ENCODE results near the gene FMNL1. TPM values are rescaled to one million over a fixed set of nuclear protein-coding genes. Genes with fewer than 3 reads are reported as not detected.

Gene FMNL1, protein sequence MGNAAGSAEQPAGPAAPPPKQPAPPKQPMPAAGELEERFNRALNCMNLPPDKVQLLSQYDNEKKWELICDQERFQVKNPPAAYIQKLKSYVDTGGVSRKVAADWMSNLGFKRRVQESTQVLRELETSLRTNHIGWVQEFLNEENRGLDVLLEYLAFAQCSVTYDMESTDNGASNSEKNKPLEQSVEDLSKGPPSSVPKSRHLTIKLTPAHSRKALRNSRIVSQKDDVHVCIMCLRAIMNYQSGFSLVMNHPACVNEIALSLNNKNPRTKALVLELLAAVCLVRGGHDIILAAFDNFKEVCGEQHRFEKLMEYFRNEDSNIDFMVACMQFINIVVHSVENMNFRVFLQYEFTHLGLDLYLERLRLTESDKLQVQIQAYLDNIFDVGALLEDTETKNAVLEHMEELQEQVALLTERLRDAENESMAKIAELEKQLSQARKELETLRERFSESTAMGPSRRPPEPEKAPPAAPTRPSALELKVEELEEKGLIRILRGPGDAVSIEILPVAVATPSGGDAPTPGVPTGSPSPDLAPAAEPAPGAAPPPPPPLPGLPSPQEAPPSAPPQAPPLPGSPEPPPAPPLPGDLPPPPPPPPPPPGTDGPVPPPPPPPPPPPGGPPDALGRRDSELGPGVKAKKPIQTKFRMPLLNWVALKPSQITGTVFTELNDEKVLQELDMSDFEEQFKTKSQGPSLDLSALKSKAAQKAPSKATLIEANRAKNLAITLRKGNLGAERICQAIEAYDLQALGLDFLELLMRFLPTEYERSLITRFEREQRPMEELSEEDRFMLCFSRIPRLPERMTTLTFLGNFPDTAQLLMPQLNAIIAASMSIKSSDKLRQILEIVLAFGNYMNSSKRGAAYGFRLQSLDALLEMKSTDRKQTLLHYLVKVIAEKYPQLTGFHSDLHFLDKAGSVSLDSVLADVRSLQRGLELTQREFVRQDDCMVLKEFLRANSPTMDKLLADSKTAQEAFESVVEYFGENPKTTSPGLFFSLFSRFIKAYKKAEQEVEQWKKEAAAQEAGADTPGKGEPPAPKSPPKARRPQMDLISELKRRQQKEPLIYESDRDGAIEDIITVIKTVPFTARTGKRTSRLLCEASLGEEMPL
- total RNA-seq = 10 to 100 TPM; 19.2 to 42.9 (median 24.6) TPM

DNA sequence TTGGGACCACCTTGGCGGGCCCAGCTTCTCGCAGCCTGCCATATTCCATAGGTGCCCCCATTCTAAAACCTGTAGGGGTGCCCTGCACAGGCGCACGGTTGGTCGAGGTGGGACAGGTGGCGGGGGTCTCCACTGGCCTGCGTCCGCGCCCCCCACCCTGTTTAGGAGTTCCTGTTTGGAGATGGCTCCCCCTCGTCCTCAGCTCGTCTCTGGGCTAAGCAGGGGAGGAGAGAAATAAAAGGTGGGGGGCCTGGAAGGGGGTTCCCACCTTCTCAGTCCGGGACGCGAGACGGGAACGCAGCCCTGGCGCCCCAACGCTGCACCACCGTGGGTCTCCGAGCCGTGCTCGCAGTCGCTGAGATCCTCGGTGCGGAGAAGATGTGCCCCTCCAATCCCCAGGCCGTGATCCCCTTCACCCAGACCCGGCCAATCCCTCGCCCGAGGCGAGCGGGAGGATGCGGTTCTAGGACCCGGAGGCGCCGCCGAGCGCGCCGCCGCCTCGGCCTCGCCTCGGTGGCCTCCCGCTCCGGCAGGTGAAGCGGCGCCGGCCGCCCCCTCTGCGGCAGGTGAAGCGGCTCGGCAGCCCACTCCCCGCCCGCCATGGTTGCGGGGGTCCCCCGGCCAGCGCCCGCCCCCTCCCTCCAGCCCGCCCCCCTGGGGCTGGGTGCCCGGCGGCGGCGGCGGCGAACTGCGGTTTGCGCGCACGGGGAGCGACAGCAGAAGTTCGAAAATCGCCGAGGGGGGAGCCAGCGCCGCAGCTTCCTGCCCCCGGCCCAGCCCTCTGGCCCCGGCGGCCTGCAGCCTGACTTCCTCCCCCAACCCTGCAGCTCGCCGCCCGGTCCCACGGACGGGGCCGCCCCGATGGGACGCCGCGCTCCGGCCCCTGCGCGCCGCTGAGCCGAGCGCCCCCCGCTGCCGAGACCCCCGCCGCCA is at the start of gene FMNL1:
FMNL1 (plus strand) TSS at position 805 of the 933 bp plus-strand sequence. CDS start 240 bp downstream, outside the sequence.
- Histone ChIP-seq H3K4me1 (peaks cover 0 to 38% (median 6%) of the 10 kb centered on the region in 4 donors), H3K36me3 (no peaks in the 10 kb centered on the region), H3K4me3 (peak within 1 kb of the TSS; percentile 35 to 67 (median 52)), H3K27me3 (peaks cover 0 to 9% of the 10 kb centered on the region in 2 donors), H3K27ac (peak within 1 kb of the TSS in 3 of 4 donors; percentile 39 to 91 (median 80)), H3K9me3 (no peaks in the 10 kb centered on the region)
- no peak for DNase-seq (ENCODE audit: low spot score in 2 of 2)
- no peak for TF ChIP-seq EP300 (IDR thresholded peaks at IDR 0.05)
- TF ChIP-seq POLR2A (IDR thresholded peaks at IDR 0.05) = peak in 1 of 2 donors; percentile 16
- WGBS, 2 donors = 9 to 10% methylated on average over 36 to 51 of the region's 98 CpGs

DNA sequence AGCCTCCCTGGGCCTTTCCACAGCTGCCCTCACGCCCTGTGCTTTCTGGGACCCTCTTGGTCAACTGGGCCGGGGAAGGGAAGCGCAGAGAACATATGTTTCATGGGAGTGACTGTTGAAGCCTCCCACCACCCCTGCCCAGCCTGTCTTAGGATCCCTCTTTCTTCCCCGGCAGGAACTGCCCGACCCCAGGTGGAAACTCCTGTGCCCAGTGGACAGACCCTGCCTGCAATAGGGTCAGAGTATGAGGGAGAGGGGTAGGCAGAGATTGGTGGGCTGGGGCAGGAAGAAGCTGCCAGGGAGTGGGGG is 49.5 kb upstream of the FMNL1 start:
- DNase-seq (ENCODE audit: low spot score in 2 of 2) = no peak
- H3K27ac ChIP-seq = peak overlapping the region; percentile 82 to 97 (median 92)
- TF ChIP-seq EP300 (IDR thresholded peaks at IDR 0.05) (no peak), POLR2A (IDR thresholded peaks at IDR 0.05) (no peak)
- TF ChIP-seq, protein P1, sequence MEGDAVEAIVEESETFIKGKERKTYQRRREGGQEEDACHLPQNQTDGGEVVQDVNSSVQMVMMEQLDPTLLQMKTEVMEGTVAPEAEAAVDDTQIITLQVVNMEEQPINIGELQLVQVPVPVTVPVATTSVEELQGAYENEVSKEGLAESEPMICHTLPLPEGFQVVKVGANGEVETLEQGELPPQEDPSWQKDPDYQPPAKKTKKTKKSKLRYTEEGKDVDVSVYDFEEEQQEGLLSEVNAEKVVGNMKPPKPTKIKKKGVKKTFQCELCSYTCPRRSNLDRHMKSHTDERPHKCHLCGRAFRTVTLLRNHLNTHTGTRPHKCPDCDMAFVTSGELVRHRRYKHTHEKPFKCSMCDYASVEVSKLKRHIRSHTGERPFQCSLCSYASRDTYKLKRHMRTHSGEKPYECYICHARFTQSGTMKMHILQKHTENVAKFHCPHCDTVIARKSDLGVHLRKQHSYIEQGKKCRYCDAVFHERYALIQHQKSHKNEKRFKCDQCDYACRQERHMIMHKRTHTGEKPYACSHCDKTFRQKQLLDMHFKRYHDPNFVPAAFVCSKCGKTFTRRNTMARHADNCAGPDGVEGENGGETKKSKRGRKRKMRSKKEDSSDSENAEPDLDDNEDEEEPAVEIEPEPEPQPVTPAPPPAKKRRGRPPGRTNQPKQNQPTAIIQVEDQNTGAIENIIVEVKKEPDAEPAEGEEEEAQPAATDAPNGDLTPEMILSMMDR (IDR thresholded peaks at IDR 0.05) = no peak
- H3K4me3 ChIP-seq = peak overlapping the region; percentile 22 to 44 (median 35)
- H3K27me3 ChIP-seq = no peaks in the 10 kb centered on the region
- H3K4me1 ChIP-seq = peaks cover 0 to 63% (median 38%) of the 10 kb centered on the region in 4 donors
- peaks cover 0 to 13% (median 0%) of the 10 kb centered on the region in 3 donors for H3K36me3 ChIP-seq
- 43% methylated on average over 5 of the region's 5 CpGs for WGBS, 2 donors
- no peaks in the 10 kb centered on the region for H3K9me3 ChIP-seq

DNA sequence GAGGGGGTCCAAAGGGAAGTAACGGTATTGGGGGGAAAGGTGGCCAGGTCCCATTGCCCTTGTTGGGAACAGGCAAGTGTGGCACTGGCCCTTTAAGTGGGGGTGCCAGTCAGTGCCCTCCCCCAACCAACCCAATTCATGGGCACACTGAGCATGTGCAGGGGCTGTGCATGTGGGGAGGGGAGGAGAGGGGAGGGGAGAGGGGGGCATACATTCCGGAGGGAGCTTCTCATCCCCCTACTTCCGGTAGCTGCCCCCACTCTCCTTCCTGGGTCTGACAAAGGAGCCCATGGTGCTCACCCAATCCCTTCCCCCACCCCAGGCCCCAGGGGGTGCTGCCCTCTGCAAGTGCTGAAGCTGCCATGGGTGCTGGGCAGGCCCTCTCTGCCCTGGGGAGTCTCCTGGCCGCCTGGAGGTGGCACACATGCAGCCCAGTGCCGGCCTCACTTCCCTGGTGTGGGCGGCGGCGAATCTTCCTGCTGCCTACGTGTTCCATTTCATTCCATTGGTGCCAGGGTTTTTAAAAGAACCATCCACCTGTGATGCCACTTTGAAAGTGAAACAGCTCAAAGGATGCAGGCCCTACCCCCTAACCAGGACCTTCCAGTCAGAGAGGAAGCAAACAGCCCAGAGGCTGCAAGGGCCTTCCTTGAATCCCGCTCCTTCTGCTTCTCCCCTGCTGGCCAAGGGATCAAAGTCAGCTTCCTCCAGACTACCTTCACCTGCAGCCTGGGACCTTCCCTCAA is 49.0 kb upstream of the FMNL1 start:
- WGBS, 2 donors = 14 to 19% methylated on average over 10 of the region's 10 CpGs
- Histone ChIP-seq H3K27me3 (no peaks in the 10 kb centered on the region), H3K36me3 (peaks cover 0 to 13% (median 0%) of the 10 kb centered on the region in 3 donors), H3K9me3 (no peaks in the 10 kb centered on the region), H3K27ac (peak overlapping the region; percentile 82 to 97 (median 92)), H3K4me1 (peaks cover 0 to 66% (median 41%) of the 10 kb centered on the region in 4 donors), H3K4me3 (peak overlapping the region; percentile 22 to 44 (median 35))
- peak in 1 of 2 donors; percentile 28 for DNase-seq (ENCODE audit: low spot score in 2 of 2)
- TF ChIP-seq, protein P1 (IDR thresholded peaks at IDR 0.05) = peak in 2 of 5 experiments; percentile 16 to 50
- peak in 1 of 2 donors; percentile 34 for TF ChIP-seq POLR2A (IDR thresholded peaks at IDR 0.05)
- peak in 1 of 2 donors; percentile 75 for TF ChIP-seq EP300 (IDR thresholded peaks at IDR 0.05)

DNA sequence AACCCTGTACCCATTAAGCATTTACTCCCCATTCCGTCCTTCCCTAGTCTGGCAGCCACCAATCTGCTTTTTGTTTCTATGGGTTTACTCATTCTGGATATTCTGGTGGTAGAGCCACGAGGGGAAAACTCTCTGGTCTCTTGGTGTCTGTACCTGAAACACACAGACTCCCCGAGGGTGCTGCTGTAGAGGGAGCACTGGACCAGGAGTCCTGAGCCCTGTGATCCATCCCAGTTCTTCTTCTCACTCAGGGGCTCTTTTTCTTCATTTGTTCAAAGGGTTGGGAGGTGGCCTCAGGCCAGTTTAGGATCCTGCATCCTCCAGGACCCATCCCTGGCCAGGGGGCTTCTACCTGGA is 45.9 kb upstream of the FMNL1 start:
- H3K4me1 ChIP-seq = peaks cover 0 to 58% (median 35%) of the 10 kb centered on the region in 4 donors
- WGBS, 2 donors = 79 to 87% methylated on average over 3 of the region's 3 CpGs
- H3K27me3 ChIP-seq = no peaks in the 10 kb centered on the region
- H3K27ac ChIP-seq = peak overlapping the region in 3 of 4 donors; percentile 20 to 97 (median 82)
- no peaks in the 10 kb centered on the region for H3K9me3 ChIP-seq
- DNase-seq (ENCODE audit: low spot score in 2 of 2) = no peak
- TF ChIP-seq POLR2A (IDR thresholded peaks at IDR 0.05) (no peak), EP300 (IDR thresholded peaks at IDR 0.05) (no peak)
- TF ChIP-seq, protein P1 (IDR thresholded peaks at IDR 0.05) = no peak
- no peak overlapping the region for H3K4me3 ChIP-seq
- no peaks in the 10 kb centered on the region for H3K36me3 ChIP-seq
